HG02970 (cell line): Measurements from ENCODE around the gene ULK1.
A peak's percentile ranks its signal among the peaks of the same experiment; 100 is the strongest.

Experiments
- ATAC-seq: cut with Tn5 transposase; IDR thresholded peaks from one replicate; pipeline ENCODE4 v1.9.1; 2021; ENCODE audit warnings: mild to moderate bottlenecking, moderate library complexity, moderate number of reproducible peaks; ENCODE audit not compliant: unreplicated experiment, low FRiP score

The ULK1 gene

GRCh38 chr12:131918311-131919050, 24.1 kb downstream of the ULK1 start:
- no peak for ATAC-seq

GRCh38 chr12:131919051-131919347, 24.6 kb downstream of the ULK1 start:
- no peak for ATAC-seq

- no peak for ATAC-seq
Observed at GRCh38 chr12:131919366-131920156, 25.1 kb downstream of the ULK1 start.

GRCh38 chr12:131920157-131920508, 25.7 kb downstream of the ULK1 start:
- no peak for ATAC-seq

GRCh38 chr12:131920902-131921840, 26.7 kb downstream of the ULK1 start:
- no peak for ATAC-seq

GRCh38 chr12:131921866-131922769, 27.7 kb downstream of the ULK1 start:
- no peak for ATAC-seq

GRCh38 chr12:131922772-131923171, 28.4 kb downstream of the ULK1 start:
- ATAC-seq = no peak

GRCh38 chr12:131923260-131923659, 28.8 kb downstream of the ULK1 start:
- ATAC-seq = peak; percentile 61

- no peak for ATAC-seq
Observed at GRCh38 chr12:131927110-131928079, 33.0 kb downstream of the ULK1 start.

GRCh38 chr12:131928080-131928710, 33.8 kb downstream of the ULK1 start:
- no peak for ATAC-seq

- peak; percentile 72 for ATAC-seq
Observed at GRCh38 chr12:131928711-131929580, 34.5 kb downstream of the ULK1 start, which contains the start of gene PUS1. TSS of gene PUS1 (plus strand) at chr12:131929276. CDS start at chr12:131929723, 447 bp downstream.

GRCh38 chr12:131929581-131930456, 35.4 kb downstream of the ULK1 start:
- no peak for ATAC-seq

- no peak for ATAC-seq
Observed at GRCh38 chr12:131930510-131930909, 36.1 kb downstream of the ULK1 start.

GRCh38 chr12:131933387-131933786, 39.0 kb downstream of the ULK1 start:
- no peak for ATAC-seq

- no peak for ATAC-seq
Observed at GRCh38 chr12:131934535-131934934, 40.1 kb downstream of the ULK1 start.

- ATAC-seq = no peak
Observed at GRCh38 chr12:131938082-131938481, 43.7 kb downstream of the ULK1 start.
